Endothelial cell of umbilical vein (primary cell): Measurements from ENCODE around the gene GPR161. TPM values are rescaled to one million over a fixed set of nuclear protein-coding genes. Genes with fewer than 3 reads are reported as not detected.

Experiments
- BruUV-seq: library from RNA; stranded (reverse); fragments of 400-500 nt; replicated peaks from 2 replicates; lab custom pipeline; 2021; lab: Mats Ljungman, UMichigan
- CTCF ChIA-PET: fragments of 300-600, 350-600 bp; sonication (Branson Sonifier 250); formaldehyde crosslinking; loops from one replicate; lab custom pipeline; 2021; ENCODE audit warnings: antibody characterized with exemption, inconsistent platforms; lab: Charles Lee
- POLR2A ChIA-PET: fragments of 300-600, 350-600 bp; sonication (Branson Sonifier 250); formaldehyde crosslinking; loops from one replicate; lab custom pipeline; 2021; ENCODE audit warnings: antibody characterized with exemption, inconsistent platforms; lab: Charles Lee
- DNase-seq: peaks from one replicate; pipeline ENCODE4 v3.0.0-alpha.2; 2011; ENCODE audit warnings: low read depth, low spot score
- FAIRE-seq: peaks from 2 replicates; lab custom pipeline; 2011; peaks lifted over from hg19 to GRCh38; lab: Jason Lieb, UNC
- H2AFZ ChIP-seq: 2 replicates; pipeline ENCODE4 v1.6.0; 2012; ENCODE audit warnings: low read depth, low read length, control low read depth, inconsistent platforms
- H3K27ac ChIP-seq: 2 replicates; pipeline ENCODE4 v1.5.1; 2011; ENCODE audit warnings: low read depth, mild to moderate bottlenecking, control low read depth, low read length, moderate library complexity; ENCODE audit not compliant: insufficient read depth
- H3K27me3 ChIP-seq, 2 experiments: 2 replicates each; pipeline versions ENCODE4 v1.6.0 to v1.6.1; 2011; ENCODE audit warnings: low read length in 2 of 2, mixed read lengths in 1 of 2; ENCODE audit not compliant: control insufficient read depth in 2 of 2, insufficient read depth in 2 of 2
- H3K36me3 ChIP-seq, 2 experiments: 2 replicates in 1 of 2; 3 replicates in 1 of 2; pipeline ENCODE4 v1.5.1; 2011; ENCODE audit warnings: low read length in 2 of 2, mild to moderate bottlenecking in 1 of 2, moderate library complexity in 1 of 2; ENCODE audit not compliant: control insufficient read depth in 2 of 2, insufficient read depth in 2 of 2; ENCODE audit errors: extremely low read depth in 1 of 2
- H3K4me1 ChIP-seq: 3 replicates; pipeline ENCODE4 v1.5.1; 2011; ENCODE audit warnings: mild to moderate bottlenecking, low read length; ENCODE audit not compliant: control insufficient read depth, insufficient read depth; ENCODE audit errors: extremely low read depth
- H3K4me2 ChIP-seq: 2 replicates; pipeline ENCODE4 v1.6.1; 2011; ENCODE audit warnings: low read length, control low read depth, mixed read lengths; ENCODE audit not compliant: insufficient read depth
- H3K4me3 ChIP-seq, 3 experiments: fragments of 200-600 bp in 1 of 3; sonication (generic), shearing (Covaris generic) in 1 of 3; replicated peaks in 1 of 3; 2 replicates each; pipeline ENCODE4 v1.5.1; 2011 to 2016; ENCODE audit warnings: control low read depth in 3 of 3, low read length in 3 of 3, mild to moderate bottlenecking in 2 of 3, inconsistent platforms in 1 of 3, low read depth in 1 of 3, moderate library complexity in 1 of 3; ENCODE audit not compliant: insufficient read depth in 1 of 3
- H3K79me2 ChIP-seq: 2 replicates; pipeline ENCODE4 v1.6.0; 2012; ENCODE audit warnings: low read length, inconsistent platforms; ENCODE audit not compliant: control insufficient read depth, insufficient read depth
- H3K9ac ChIP-seq: replicated peaks from 2 replicates; pipeline ENCODE3; 2011; ENCODE audit warnings: low read length, control low read depth; ENCODE audit not compliant: insufficient read depth; ENCODE audit errors: extremely low read depth
- H3K9me1 ChIP-seq: replicated peaks from 3 replicates; pipeline ENCODE4 v1.6.0; 2011; ENCODE audit warnings: mild to moderate bottlenecking, low read length; ENCODE audit not compliant: control insufficient read depth, insufficient read depth; ENCODE audit errors: extremely low read depth
- H3K9me3 ChIP-seq: replicated peaks from 2 replicates; pipeline ENCODE4 v1.5.1; 2012; ENCODE audit warnings: low read length, inconsistent platforms; ENCODE audit not compliant: control insufficient read depth, insufficient read depth
- H4K20me1 ChIP-seq: replicated peaks from 2 replicates; pipeline ENCODE3; 2011; ENCODE audit warnings: mild to moderate bottlenecking, low read length; ENCODE audit not compliant: control insufficient read depth, insufficient read depth; ENCODE audit errors: extremely low read depth
- EZH2 ChIP-seq: IDR thresholded peaks from 2 replicates; pipeline ENCODE4 v1.6.1; 2012; ENCODE audit warnings: borderline replicate concordance, low read depth, mild to moderate bottlenecking, moderate library complexity, low read length, inconsistent platforms; ENCODE audit not compliant: severe bottlenecking
- FOS ChIP-seq: IDR thresholded peaks from 2 replicates; pipeline ENCODE4 v1.6.1; 2011; ENCODE audit warnings: mild to moderate bottlenecking, low read length, moderate library complexity, borderline replicate concordance; ENCODE audit not compliant: insufficient read depth
- GATA2 ChIP-seq: IDR thresholded peaks from 2 replicates; pipeline ENCODE4 v1.7.0; 2011; ENCODE audit warnings: low read depth, mild to moderate bottlenecking, moderate library complexity, mixed read lengths, low read length; ENCODE audit not compliant: insufficient read length, insufficient read depth
- JUN ChIP-seq: IDR thresholded peaks from 2 replicates; pipeline ENCODE4 v1.6.1; 2011; ENCODE audit warnings: borderline replicate concordance, low read depth; ENCODE audit not compliant: insufficient read length, insufficient read depth
- MAX ChIP-seq: IDR thresholded peaks from 2 replicates; pipeline ENCODE4 v1.6.1; 2011; ENCODE audit not compliant: insufficient read depth, insufficient read length
- MYC ChIP-seq: IDR thresholded peaks from one replicate; pipeline ENCODE4 v1.6.1; 2011; ENCODE audit warnings: mild to moderate bottlenecking, low read depth, low read length
- POLR2A ChIP-seq: IDR thresholded peaks from 2 replicates; pipeline ENCODE4 v1.6.1; 2012; ENCODE audit warnings: low read depth, mild to moderate bottlenecking, control low read depth, low read length
- POLR2AphosphoS5 ChIP-seq: IDR thresholded peaks from 2 replicates; pipeline ENCODE4 v1.6.1; 2012; ENCODE audit warnings: low read depth, mild to moderate bottlenecking, control low read depth, low read length, moderate library complexity; ENCODE audit not compliant: insufficient read depth
- dilution Hi-C: fragments of 300-500 bp; cut with MboI; formaldehyde crosslinking; loops from one replicate; pipeline ENCODE4 v1.15.0; 2019; ENCODE audit warnings: low sequenced_read_pairs; ENCODE audit not compliant: extremely low pct_ligation_motif_present
- intact Hi-C: fragments of 100-400 bp; cut with micrococcal nuclease; formaldehyde crosslinking; loops from one replicate; pipeline ENCODE4 v1.10.0; 2022
- polyA plus RNA-seq, 4 experiments: library from polyadenylated mRNA; depleted of rRNA in 3 of 4; stranded (reverse) in 3 of 4; unstranded in 1 of 4; fragments of >200 nt; gene quantifications; 2 replicates each; pipeline versions ENCODE4 v1.2.1 to v1.2.3, GENCODE V29; 2011 to 2012; ENCODE audit warnings: missing spikeins in 1 of 4
- total RNA-seq: library from RNA; stranded (reverse); gene quantifications from 2 replicates; pipeline ENCODE4 v1.2.3, GENCODE V29; 2021
- TF ChIP-seq, protein P1 (sequence below), 2 donors: IDR thresholded peaks; 1 replicate in 1 of 2; 2 replicates in 1 of 2; pipeline ENCODE4 v1.5.1; 2011; ENCODE audit warnings: low read length in 2 of 2, mild to moderate bottlenecking in 2 of 2, moderate library complexity in 2 of 2, control low read depth in 1 of 2, inconsistent platforms in 1 of 2, low read depth in 1 of 2; ENCODE audit not compliant: insufficient read depth in 1 of 2; ENCODE audit errors: extremely low read depth in 1 of 2

Gene GPR161
- total and polyA plus RNA-seq, 2 donors (not counting 3 experiments of a cell fraction or from before 2014, with no cell fraction given): 34.7 to 36.5 TPM

GRCh38 chr1:168089979-168090337 is 46.8 kb downstream of the GPR161 start:
- dilution Hi-C loops (no loop called here), intact Hi-C loops (loop anchor here (5.0 kb wide), 1 partner anchor 137 kb away; the partner anchor contains the start of gene SFT2D2)
- POLR2A ChIA-PET: no interaction called here
- H3K4me1 ChIP-seq: no peaks in the 10 kb centered on the region
- no peaks in the 10 kb centered on the region for H3K9me1 ChIP-seq
- TF ChIP-seq MYC (no peak), MAX (no peak), POLR2A (no peak), FOS (no peak), GATA2 (no peak), POLR2AphosphoS5 (no peak), EZH2 (no peak), JUN (no peak)
- TF ChIP-seq, protein P1, sequence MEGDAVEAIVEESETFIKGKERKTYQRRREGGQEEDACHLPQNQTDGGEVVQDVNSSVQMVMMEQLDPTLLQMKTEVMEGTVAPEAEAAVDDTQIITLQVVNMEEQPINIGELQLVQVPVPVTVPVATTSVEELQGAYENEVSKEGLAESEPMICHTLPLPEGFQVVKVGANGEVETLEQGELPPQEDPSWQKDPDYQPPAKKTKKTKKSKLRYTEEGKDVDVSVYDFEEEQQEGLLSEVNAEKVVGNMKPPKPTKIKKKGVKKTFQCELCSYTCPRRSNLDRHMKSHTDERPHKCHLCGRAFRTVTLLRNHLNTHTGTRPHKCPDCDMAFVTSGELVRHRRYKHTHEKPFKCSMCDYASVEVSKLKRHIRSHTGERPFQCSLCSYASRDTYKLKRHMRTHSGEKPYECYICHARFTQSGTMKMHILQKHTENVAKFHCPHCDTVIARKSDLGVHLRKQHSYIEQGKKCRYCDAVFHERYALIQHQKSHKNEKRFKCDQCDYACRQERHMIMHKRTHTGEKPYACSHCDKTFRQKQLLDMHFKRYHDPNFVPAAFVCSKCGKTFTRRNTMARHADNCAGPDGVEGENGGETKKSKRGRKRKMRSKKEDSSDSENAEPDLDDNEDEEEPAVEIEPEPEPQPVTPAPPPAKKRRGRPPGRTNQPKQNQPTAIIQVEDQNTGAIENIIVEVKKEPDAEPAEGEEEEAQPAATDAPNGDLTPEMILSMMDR (IDR thresholded peaks at IDR 0.05; ENCODE audit: extremely low read depth in 1 of 2, insufficient read depth in 1 of 2, low read depth in 1 of 2, low read length in 2 of 2): no peak
- H3K4me2 ChIP-seq: no peak overlapping the region
- no peak overlapping the region for H3K4me3 ChIP-seq
- H2AFZ ChIP-seq: no peak overlapping the region
- DNase-seq (no peak), FAIRE-seq (no peak)
- no peaks in the 10 kb centered on the region for H3K27me3 ChIP-seq
- H3K9me3 ChIP-seq: no peaks in the 10 kb centered on the region
- BruUV-seq: no TSS peak
- H3K79me2 ChIP-seq: no peaks in the 10 kb centered on the region
- CTCF ChIA-PET: interaction anchor here (1.2 kb wide), 1 partner anchor 55 kb away, joined by 4 read pairs; no protein-coding TSS in a partner anchor
- no peaks in the 10 kb centered on the region for H4K20me1 ChIP-seq
- H3K27ac ChIP-seq: no peak overlapping the region
- H3K9ac ChIP-seq: no peak overlapping the region
- H3K36me3 ChIP-seq: peaks cover 0 to 8% of the 10 kb centered on the region in 2 experiments
